Mucosa of gallbladder (tissue), 1 donor: Measurements from ENCODE around the gene SIAH3. TPM values are rescaled to one million over a fixed set of nuclear protein-coding genes. Genes with fewer than 3 reads are reported as not detected.

Source experiments
- DNase-seq: peaks from one replicate; pipeline ENCODE4 v3.0.0-alpha.2; 2020; ENCODE audit warnings: low spot score
- total RNA-seq: library from RNA; stranded (reverse); gene quantifications from one replicate; pipeline ENCODE4 v1.2.1, GENCODE V29; 2021
- donor health status: DM: no; HTN: no; CAD: no.

SIAH3 gene
- total RNA-seq, 1 donor from 2014 or later, result 0.06 TPM

- DNase-seq, result no peak
Observed at GRCh38 chr13:45863709-45864590, 12.4 kb upstream of the SIAH3 start.

DNA sequence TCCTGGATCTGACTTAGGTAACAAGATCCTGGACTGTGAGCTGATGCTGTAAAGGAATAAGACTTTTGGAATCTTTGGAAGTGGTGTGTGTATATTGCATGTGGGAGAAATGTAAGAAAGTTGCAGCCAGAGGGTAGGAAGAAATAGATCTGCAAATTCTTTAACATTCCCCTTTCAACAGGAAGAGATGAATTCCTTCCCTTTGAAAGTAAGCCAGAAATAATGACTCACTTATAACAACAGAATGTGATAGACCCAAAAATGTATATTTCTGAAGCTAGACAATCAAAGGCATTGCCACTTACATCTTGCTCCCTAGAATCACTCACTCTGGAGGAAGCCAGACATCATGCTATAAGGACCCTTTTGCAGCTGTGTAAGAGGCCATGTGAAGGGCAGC is 9.8 kb upstream of the SIAH3 start:
- no peak for DNase-seq

GRCh38 chr13:45860240-45860639 is 8.7 kb upstream of the SIAH3 start:
- no peak for DNase-seq

DNA sequence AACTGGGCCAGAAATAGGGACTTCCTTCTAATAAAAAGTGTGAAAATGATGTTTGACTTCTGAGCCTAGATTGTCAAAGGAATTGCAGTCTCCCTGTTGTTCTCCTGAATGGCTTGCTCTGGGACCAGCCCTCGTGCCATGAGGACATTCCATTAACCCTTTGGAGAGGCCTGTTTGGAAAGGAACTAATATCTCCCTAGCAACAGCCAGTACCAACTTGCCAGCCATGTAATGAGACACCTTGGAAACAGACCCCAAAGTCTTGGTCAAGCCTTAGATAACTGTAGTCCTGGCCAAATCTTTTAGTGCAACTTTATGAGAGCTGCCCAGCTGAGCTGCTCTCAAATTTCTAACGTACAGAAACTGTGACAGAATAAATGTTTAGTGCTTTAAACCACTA is 8.2 kb upstream of the SIAH3 start:
- no peak for DNase-seq

DNA sequence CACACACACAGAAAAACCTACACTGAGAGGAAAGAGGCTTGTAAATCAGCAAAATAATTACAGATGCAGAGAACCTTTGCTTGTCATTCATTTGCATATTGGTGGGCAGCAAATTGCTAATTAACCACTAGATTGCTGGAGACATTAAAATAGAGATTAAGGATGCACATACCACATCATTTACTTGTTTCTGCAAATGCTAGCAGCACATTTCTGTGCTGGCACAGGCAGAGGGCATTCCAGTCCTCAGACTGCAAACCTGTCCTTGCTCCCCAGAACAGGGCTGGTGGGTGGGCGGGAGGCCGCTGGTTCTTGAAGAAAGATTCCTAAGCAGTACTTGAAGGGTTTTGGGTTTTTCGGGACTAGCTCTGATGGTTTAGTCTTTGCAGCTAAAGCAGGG is 941 bp upstream of the SIAH3 start:
- DNase-seq, result no peak

DNA sequence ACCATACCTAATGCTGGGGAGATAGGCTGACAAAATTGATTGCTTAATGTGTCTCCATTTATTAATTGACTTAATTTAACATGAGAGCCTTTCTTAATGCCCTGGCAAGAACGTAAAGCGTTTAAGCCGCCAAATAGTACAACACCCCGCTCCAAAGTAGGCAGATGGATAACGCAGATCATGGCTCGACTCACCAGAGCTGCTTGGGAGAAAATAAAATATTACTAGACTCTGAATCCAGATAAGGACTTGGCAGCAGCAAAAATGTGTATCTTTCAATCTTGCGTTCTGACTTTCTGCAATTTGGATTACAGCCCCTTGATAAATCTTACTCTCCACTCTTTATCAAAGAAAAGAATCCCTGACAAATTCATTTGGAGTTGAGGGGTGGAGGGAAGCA is 403 bp upstream of the SIAH3 start:
- no peak for DNase-seq

DNA sequence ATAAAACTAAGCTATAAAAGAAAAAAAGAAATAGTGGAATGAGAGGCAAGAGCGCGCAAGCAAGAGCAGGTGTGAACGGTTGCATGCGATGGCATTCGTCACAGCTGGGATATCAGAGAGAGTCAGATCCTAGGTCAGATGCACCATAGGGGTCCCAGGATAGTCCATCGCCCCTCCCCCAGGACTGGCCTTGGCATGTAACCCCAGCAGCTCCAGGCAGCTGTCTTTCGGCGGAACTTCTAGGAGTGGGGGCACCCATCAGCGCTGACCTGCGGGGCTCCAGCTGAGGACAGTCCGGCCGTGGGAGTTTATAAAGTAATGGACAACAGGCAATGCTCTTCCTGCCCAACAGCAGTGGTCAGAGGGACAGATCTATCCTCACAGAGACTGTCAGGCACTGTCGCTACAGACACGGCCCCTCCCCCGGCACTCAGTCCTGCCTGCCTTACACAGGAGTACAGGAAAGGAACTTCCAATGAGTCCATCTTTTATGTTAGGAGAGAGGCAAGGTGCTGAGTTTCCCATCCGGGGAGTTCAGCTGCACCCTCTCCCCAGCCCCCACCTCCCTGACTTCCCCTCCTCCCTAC is 1.4 kb downstream of the SIAH3 start:
- DNase-seq, result no peak

GRCh38 chr13:45849408-45849807 is 2.1 kb downstream of the SIAH3 start:
- no peak for DNase-seq

DNA sequence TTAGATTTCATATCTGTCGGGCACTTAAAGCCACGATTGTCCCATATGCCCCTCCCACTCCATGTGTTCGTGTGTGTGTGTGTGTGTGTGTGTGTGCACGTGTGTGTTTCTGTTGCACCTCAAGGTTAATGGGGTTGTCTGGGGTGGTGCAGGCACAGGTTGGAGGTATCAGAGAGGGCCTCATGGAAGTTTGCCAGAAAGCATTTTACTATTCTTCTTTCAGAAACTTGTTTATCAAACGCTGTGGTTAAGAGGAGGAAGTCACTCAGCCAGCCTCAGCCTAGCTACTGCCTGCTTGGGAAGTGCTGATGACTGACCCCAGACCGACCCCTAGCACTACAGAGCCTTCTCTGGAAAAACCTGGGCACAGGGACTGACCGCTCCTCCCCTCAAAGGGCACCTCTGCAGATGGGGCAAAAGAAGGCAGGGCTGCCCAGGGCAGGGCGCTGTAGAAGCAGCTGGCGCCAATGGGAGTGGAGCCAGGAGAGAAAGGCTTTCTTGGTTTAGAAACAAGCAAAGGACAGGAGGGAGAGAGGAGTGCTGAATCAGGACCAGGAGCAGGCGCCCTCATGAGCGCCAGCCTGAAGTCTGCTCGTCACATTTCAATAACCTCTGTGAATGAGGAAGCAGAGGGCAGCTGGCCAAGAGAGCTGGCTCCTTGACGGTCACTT is 3.9 kb downstream of the SIAH3 start:
- peak; percentile 39 for DNase-seq

DNA sequence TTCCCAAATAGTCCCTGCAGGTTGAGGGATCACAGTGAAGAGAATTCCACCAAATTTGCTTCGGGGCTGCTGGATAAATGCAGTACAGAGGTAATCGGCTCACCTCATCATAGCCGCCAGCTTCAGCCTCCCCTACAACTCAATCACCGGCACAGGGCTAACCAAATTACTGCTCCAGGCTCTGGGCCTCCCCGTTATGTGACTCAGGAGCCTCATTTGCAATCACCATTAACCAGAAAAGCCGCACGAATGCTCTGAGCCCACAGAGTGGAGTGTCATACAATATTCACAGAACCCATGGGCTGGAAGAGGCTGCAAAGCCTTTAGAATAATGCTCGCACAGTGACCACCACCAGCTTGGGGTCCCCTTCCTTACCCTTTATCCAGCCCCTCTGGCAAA is 4.9 kb downstream of the SIAH3 start:
- DNase-seq, result no peak

GRCh38 chr13:45838171-45838745 is 13.3 kb downstream of the SIAH3 start:
- no peak for DNase-seq

GRCh38 chr13:45837111-45837510 is 14.4 kb downstream of the SIAH3 start:
- DNase-seq, result no peak

DNA sequence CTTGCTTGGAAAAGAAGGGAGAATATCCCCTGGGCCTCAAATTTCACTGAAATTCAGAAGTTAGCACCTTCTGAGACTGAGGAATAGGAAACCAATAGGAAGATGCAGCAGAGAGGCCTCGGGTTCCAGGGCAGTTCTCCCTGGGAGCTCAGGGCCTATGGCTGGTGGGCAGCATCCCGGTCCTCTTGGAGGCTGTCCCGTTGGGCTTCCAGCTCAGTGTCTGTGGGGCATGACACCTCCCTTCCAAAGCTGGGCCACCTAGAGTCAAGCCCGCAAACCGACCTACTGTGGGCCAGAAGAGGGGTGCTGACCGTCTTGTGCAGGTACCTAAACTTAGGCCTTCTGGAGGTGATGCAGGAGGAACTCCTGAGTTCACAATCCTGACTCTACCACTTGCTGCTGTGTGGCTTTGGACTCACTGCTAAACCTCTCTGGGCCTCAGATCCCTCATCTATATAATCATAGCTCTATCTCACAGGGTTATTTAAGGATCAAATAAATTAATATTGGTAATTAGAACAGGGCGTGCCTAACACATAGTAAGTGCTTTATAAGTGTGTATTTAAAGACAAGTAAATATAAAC is 17.1 kb downstream of the SIAH3 start:
- DNase-seq, result no peak

DNA sequence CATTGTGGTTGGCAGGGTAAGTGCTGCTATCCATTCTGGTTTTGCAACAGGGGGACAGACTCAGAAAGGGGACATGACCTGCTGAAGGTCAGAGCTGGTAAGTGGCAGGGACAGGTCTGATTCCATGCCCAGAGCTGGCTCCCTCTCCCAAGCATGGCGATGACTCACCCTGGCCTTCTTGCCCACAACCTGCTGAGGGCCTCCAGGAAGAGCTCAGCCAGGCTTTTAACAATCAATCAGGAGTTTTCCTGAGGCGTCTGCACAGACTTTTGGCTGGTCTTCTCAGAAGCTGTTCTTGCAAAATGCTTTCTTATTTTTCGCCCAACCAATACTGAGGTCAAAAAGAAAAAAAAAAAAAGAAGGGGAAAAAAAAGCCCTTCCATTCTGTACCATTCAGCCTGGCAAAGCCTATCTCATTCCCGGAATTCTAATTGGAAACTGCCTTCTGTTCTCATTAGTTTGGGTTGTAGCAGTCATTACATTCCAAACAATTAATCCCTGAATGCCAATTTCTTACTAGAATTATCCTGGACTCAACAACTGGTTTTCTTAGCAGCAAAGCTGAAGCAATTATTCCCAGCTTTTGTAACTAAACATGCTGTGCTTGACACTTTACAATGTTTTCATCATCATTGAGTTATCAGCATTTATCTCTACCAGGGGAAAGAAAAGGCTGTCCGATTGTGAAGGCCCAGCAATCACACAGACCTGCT is 17.7 kb downstream of the SIAH3 start:
- peak; percentile 75 for DNase-seq

- no peak for DNase-seq
Observed at GRCh38 chr13:45833242-45833641, 18.3 kb downstream of the SIAH3 start.

GRCh38 chr13:45831851-45832250 is 19.7 kb downstream of the SIAH3 start:
- DNase-seq, result no peak

DNA sequence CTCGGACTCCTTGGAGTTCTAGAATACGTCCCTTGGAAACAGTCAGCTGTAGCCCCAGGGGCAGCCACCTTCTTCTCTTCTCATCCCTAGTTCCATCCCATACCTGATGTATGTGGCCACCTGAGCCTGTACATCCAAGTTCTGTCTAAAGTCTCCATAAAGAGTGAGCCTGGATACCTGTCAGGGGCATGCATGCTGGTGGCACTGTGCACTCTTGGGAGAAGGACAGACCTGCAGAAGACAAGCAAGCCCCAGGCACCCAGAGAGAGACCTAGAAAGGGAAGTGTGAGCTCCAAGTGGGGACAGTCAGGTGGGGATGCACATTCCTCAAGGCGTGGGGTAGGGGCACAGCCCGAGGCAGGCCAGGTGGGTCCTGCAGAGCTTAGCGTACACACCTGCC is 21.4 kb downstream of the SIAH3 start:
- no peak for DNase-seq

- DNase-seq, result no peak
Observed at GRCh38 chr13:45828256-45828968, 23.1 kb downstream of the SIAH3 start.

- no peak for DNase-seq
Observed at GRCh38 chr13:45827318-45827717, 24.2 kb downstream of the SIAH3 start.

GRCh38 chr13:45826731-45827130 is 24.8 kb downstream of the SIAH3 start:
- no peak for DNase-seq

- no peak for DNase-seq
Observed at GRCh38 chr13:45825387-45825650, 26.2 kb downstream of the SIAH3 start.
